Body of pancreas (tissue), 4 donors: ENCODE data around the gene PCDHGA12. TPM values are rescaled to one million over a fixed set of nuclear protein-coding genes. Genes with fewer than 3 reads are reported as not detected.
"Not testable (repeated sequence)": the region's sequence is repeated elsewhere in the genome, so short reads cannot be mapped to it uniquely, and the experiment has no call there.

ENCODE experiments used
- ATAC-seq: fragments of 150-250 bp; one replicate; pipeline ENCODE4 v1.9.1; 2016
- DNase-seq, 4 donors: peaks; one replicate each; pipeline ENCODE4 v3.0.0-alpha.2; 2019
- H3K27ac ChIP-seq, 4 donors: fragments of 200-600 bp; sonication (generic); 1 replicate in 3 of 4; 2 replicates in 1 of 4; pipeline versions ENCODE4 v1.5.1 to v1.6.1; 2016 to 2019; ENCODE audit warnings: mild to moderate bottlenecking in 1 of 4, mixed read lengths in 1 of 4, moderate library complexity in 1 of 4
- H3K27me3 ChIP-seq, 2 donors: fragments of 200-600 bp; sonication (generic); one replicate each; pipeline ENCODE4 v1.6.0; 2016; ENCODE audit warnings: mild to moderate bottlenecking in 1 of 2
- H3K36me3 ChIP-seq, 2 donors: fragments of 200-600 bp; sonication (generic); replicated peaks in 1 of 2; 2 replicates each; pipeline ENCODE4 v1.5.1; 2016; ENCODE audit warnings: low read depth in 2 of 2; ENCODE audit not compliant: insufficient read depth in 1 of 2
- H3K4me1 ChIP-seq: fragments of 200-600 bp; sonication (generic); one replicate; pipeline ENCODE4 v1.6.0; 2016
- H3K4me3 ChIP-seq, 2 donors: fragments of 200-600 bp; sonication (generic); 1 replicate in 1 of 2; 2 replicates in 1 of 2; pipeline ENCODE4 v1.5.1; 2016 to 2019
- H3K9me3 ChIP-seq, 3 donors: fragments of 200-600 bp; sonication (generic); 1 replicate in 2 of 3; 2 replicates in 1 of 3; pipeline ENCODE4 v1.5.1; 2016
- CTCF ChIP-seq, 7 experiments: fragments of 450-650 bp in 4 of 7; fragments of 200-600 bp in 3 of 7; sonication (generic) in 3 of 7; IDR thresholded peaks; one replicate each; pipeline ENCODE4 v1.5.1; 2016 to 2019; ENCODE audit warnings: antibody characterized with exemption in 7 of 7
- POLR2A ChIP-seq, 3 donors: fragments of 450-650 bp; IDR thresholded peaks; one replicate each; pipeline ENCODE4 v1.6.1; 2016; ENCODE audit warnings: antibody characterized with exemption in 3 of 3, mild to moderate bottlenecking in 2 of 3
- WGBS, 2 donors: methylation state at CpG; one replicate each; pipeline ENCODE4 v1.1.5; 2017; 5-methylcytosine and 5-hydroxymethylcytosine counted together
- intact Hi-C: fragments of 100-400 bp; cut with DNase I; formaldehyde crosslinking; loops from one replicate; pipeline ENCODE4 v1.15.1; 2023
- total RNA-seq, 2 donors: library from RNA; depleted of rRNA; stranded (reverse); fragments of >200 nt; gene quantifications; one replicate each; pipeline ENCODE4 v1.1.0, GENCODE V29; 2016

The PCDHGA12 gene
- total RNA-seq, 2 donors from 2014 or later: 5.3 to 5.4 TPM

GRCh38 chr5:141422742-141423291 lies 7.5 kb upstream of the PCDHGA12 start:
- no peak overlapping the region for H3K4me3 ChIP-seq
- peaks cover 0 to 92% (median 9%) of the 10 kb centered on the region in 3 donors for H3K9me3 ChIP-seq
- TF ChIP-seq POLR2A (IDR thresholded peaks at IDR 0.05) (no peak), CTCF (IDR thresholded peaks at IDR 0.05) (no peak)
- H3K27ac ChIP-seq: no peak overlapping the region
- H3K4me1 ChIP-seq: no peaks in the 10 kb centered on the region
- no peaks in the 10 kb centered on the region for H3K27me3 ChIP-seq
- H3K36me3 ChIP-seq: no peaks in the 10 kb centered on the region
- WGBS, 2 donors: 11 to 37% methylated on average over 15 to 42 of the region's 42 CpGs
- DNase-seq (no peak), ATAC-seq (no peak)
- intact Hi-C loops: no loop called here

GRCh38 chr5:141427783-141428426 lies 2.4 kb upstream of the PCDHGA12 start:
- 22 to 25% methylated on average over 11 to 53 of the region's 53 CpGs for WGBS, 2 donors
- Histone ChIP-seq H3K27ac (no peak overlapping the region), H3K27me3 (no peaks in the 10 kb centered on the region), H3K4me1 (no peaks in the 10 kb centered on the region), H3K36me3 (no peaks in the 10 kb centered on the region), H3K9me3 (peaks cover 0 to 79% (median 2%) of the 10 kb centered on the region in 3 donors), H3K4me3 (no peak overlapping the region)
- no peak for ATAC-seq
- DNase-seq: no peak
- intact Hi-C loops: no loop called here
- TF ChIP-seq CTCF (IDR thresholded peaks at IDR 0.05) (no peak), POLR2A (IDR thresholded peaks at IDR 0.05) (no peak)

- Histone ChIP-seq H3K27me3 (no peaks in the 10 kb centered on the region), H3K9me3 (peaks cover 0 to 73% (median 0%) of the 10 kb centered on the region in 3 donors), H3K27ac (no peak overlapping the region), H3K4me3 (no peak overlapping the region), H3K4me1 (no peaks in the 10 kb centered on the region), H3K36me3 (no peaks in the 10 kb centered on the region)
- ATAC-seq (no peak), DNase-seq (no peak)
- TF ChIP-seq CTCF (IDR thresholded peaks at IDR 0.05) (no peak), POLR2A (IDR thresholded peaks at IDR 0.05) (no peak)
- intact Hi-C loops: no loop called here
- 9 to 10% methylated on average over 9 to 37 of the region's 37 CpGs for WGBS, 2 donors
Measured at GRCh38 chr5:141431286-141431685, 979 bp downstream of the PCDHGA12 start.

GRCh38 chr5:141432308-141432707 lies 2.0 kb downstream of the PCDHGA12 start:
- WGBS, 2 donors: 17 to 32% methylated on average over 8 to 34 of the region's 38 CpGs
- H3K9me3 ChIP-seq: peaks cover 0 to 68% (median 0%) of the 10 kb centered on the region in 3 donors
- H3K4me1 ChIP-seq, H3K27ac ChIP-seq, intact Hi-C loops, H3K36me3 ChIP-seq, ATAC-seq, H3K27me3 ChIP-seq, H3K4me3 ChIP-seq, DNase-seq: not testable (repeated sequence)

GRCh38 chr5:141432726-141433125 lies 2.4 kb downstream of the PCDHGA12 start:
- DNase-seq, intact Hi-C loops, H3K4me3 ChIP-seq, H3K36me3 ChIP-seq, ATAC-seq, H3K4me1 ChIP-seq, H3K27ac ChIP-seq, H3K27me3 ChIP-seq: not testable (repeated sequence)
- WGBS, 2 donors: 19 to 28% methylated on average over 6 to 29 of the region's 29 CpGs
- H3K9me3 ChIP-seq: peaks cover 0 to 65% (median 0%) of the 10 kb centered on the region in 3 donors

- no peaks in the 10 kb centered on the region for H3K27me3 ChIP-seq
- no peak overlapping the region for H3K4me3 ChIP-seq
- ATAC-seq (no peak), DNase-seq (no peak)
- H3K27ac ChIP-seq: no peak overlapping the region
- 85 to 96% methylated on average over 2 of the region's 2 CpGs for WGBS, 2 donors
- intact Hi-C loops: no loop called here
- H3K4me1 ChIP-seq: no peaks in the 10 kb centered on the region
- H3K36me3 ChIP-seq: no peaks in the 10 kb centered on the region
- H3K9me3 ChIP-seq: peaks cover 0 to 58% (median 0%) of the 10 kb centered on the region in 3 donors
- TF ChIP-seq CTCF (IDR thresholded peaks at IDR 0.05) (no peak), POLR2A (IDR thresholded peaks at IDR 0.05) (no peak)
Measured at GRCh38 chr5:141434006-141434405, 3.7 kb downstream of the PCDHGA12 start.
